ENCODE measurements around the gene TUBGCP6.

GRCh38 chr22:50266994-50267393 is 22.2 kb upstream of the TUBGCP6 start:
- TF ChIP-seq CTCF (IDR thresholded peaks at IDR 0.05) (no peak), POLR2A (IDR thresholded peaks at IDR 0.05) (no peak)

All from prostate gland (tissue), 2 donors.